ENCODE measurements around the gene SRM.

SRM gene

DNA sequence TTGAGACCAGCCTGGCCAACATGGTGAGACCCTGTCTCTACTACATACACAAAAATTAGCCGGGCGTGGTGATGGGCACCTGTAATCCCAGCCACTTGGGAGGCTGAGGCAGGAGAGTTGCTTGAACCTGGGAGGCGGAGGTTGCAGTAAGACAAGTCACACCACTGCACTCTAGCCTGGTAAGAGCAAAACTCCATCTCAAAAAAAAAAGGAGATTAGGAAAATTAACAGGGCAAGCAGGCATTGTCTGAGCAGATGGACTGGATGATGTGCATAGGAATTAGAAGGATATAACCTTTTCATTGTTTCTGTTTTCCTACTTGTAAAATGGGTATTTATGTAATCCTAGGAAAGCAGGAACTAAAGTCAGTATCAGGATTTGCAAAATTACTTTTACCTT lies 31.8 kb downstream of the SRM start:
- 0 out of 2 replicates have a peak overlapping the region, but pooled peaks have one; percentile 8 for H3K27ac ChIP-seq
- TF ChIP-seq CTCF (IDR thresholded peaks at IDR 0.05) (no peak), ZFX (IDR thresholded peaks at IDR 0.05; ENCODE audit: borderline replicate concordance) (no peak)

GRCh38 chr1:11027316-11027715 lies 32.5 kb downstream of the SRM start:
- TF ChIP-seq ZFX (IDR thresholded peaks at IDR 0.05; ENCODE audit: borderline replicate concordance) (no peak), CTCF (IDR thresholded peaks at IDR 0.05) (no peak)
- 0 out of 2 replicates have a peak overlapping the region, but pooled peaks have one; percentile 8 for H3K27ac ChIP-seq

GRCh38 chr1:11026903-11027302 lies 32.9 kb downstream of the SRM start:
- H3K27ac ChIP-seq, result no peak overlapping the region
- TF ChIP-seq CTCF (IDR thresholded peaks at IDR 0.05), result no peak
- no peak for TF ChIP-seq ZFX (IDR thresholded peaks at IDR 0.05; ENCODE audit: borderline replicate concordance)

DNA sequence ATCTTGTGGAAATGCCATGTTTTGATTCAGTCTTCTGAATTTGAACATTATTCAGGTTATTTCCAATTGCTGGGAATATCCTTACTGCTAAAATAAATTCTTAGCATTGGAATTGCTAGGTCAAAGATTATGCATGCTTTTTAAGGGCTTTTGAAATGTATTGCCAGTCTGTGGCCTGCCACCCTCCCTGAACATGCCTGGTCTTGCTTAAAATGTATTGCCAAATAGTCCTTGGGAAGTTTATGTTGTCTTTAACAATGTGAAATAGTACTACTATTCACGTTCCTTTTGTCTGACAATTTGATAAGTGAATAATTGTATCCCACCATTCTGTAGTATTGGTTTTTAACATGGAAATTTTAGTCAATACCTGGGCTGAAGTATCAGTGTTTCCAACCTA lies 33.8 kb downstream of the SRM start:
- H3K27ac ChIP-seq, result peak overlapping the region; percentile 0; the same call in 1 of the 2 replicates
- TF ChIP-seq ZFX (IDR thresholded peaks at IDR 0.05; ENCODE audit: borderline replicate concordance) (no peak), CTCF (IDR thresholded peaks at IDR 0.05) (no peak)

DNA sequence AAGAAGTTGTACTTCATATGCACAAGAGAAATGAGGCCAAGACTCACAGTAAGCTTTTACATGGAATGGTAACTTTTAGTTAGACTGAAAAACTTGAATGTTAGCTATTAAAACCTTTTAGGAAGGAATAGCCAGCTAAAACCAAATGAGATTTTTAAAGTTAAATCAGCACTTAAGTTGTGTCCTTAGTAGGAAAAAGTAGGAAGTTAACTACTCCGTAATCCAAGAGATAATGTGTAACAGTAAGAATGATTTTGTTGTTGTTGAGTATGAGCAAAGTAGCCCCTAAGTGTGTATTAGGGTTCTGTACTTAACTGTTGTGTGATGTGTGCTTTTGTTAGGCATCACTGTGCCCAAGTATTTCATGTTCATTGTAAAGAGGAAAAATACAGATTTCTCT lies 34.2 kb downstream of the SRM start:
- H3K27ac ChIP-seq, result peak overlapping the region; percentile 0; the same call in 1 of the 2 replicates
- no peak for TF ChIP-seq CTCF (IDR thresholded peaks at IDR 0.05)
- no peak for TF ChIP-seq ZFX (IDR thresholded peaks at IDR 0.05; ENCODE audit: borderline replicate concordance)

GRCh38 chr1:11024874-11025203 lies 35.0 kb downstream of the SRM start:
- no peak overlapping the region for H3K27ac ChIP-seq
- TF ChIP-seq CTCF (IDR thresholded peaks at IDR 0.05) (no peak), ZFX (IDR thresholded peaks at IDR 0.05; ENCODE audit: borderline replicate concordance) (no peak)

GRCh38 chr1:11024154-11024873 lies 35.5 kb downstream of the SRM start:
- H3K27ac ChIP-seq, result peak overlapping the region; percentile 5; the same call in 1 of the 2 replicates
- no peak for TF ChIP-seq ZFX (IDR thresholded peaks at IDR 0.05; ENCODE audit: borderline replicate concordance)
- no peak for TF ChIP-seq CTCF (IDR thresholded peaks at IDR 0.05)
